ENCODE measurements around the gene P2RY13.
A peak's percentile ranks its signal among the peaks of the same experiment; 100 is the strongest.

The P2RY13 gene

GRCh38 chr3:151309566-151309965 lies 19.8 kb downstream of the P2RY13 start:
- H3K23ac ChIP-seq (ENCODE audit: low read length in 2 of 2), result no peak overlapping the region
- H3K14ac ChIP-seq (ENCODE audit: low read length in 2 of 2), result peak overlapping the region in 1 of 2 experiments; percentile 38
- peak overlapping the region in 1 of 2 experiments; percentile 66 for H2BK12ac ChIP-seq (ENCODE audit: low read length in 2 of 2)
- no peak overlapping the region for H4K91ac ChIP-seq (ENCODE audit: low read length)
- no peaks in the 10 kb centered on the region for H3K9me3 ChIP-seq (ENCODE audit: control insufficient read depth, low read length)
- no peaks in the 10 kb centered on the region for H3K79me1 ChIP-seq (replicated peaks; ENCODE audit: low read length, poor library complexity, severe bottlenecking)
- no peak overlapping the region for H3K9ac ChIP-seq (ENCODE audit: low read length)
- H3K4me3 ChIP-seq (ENCODE audit: insufficient read depth in 1 of 2, low read depth in 1 of 2, low read length in 2 of 2), result no peak overlapping the region
- no peak overlapping the region for H4K8ac ChIP-seq (ENCODE audit: low read length)
- no peak overlapping the region for H2BK5ac ChIP-seq (ENCODE audit: low read depth, low read length, poor library complexity, severe bottlenecking)
- no peak overlapping the region for H3K27ac ChIP-seq (ENCODE audit: low read length, poor library complexity, severe bottlenecking)
- DNase-seq, result no peak
- 100% methylated on average over 2 of the region's 2 CpGs for WGBS
- no peak overlapping the region for H2BK120ac ChIP-seq (ENCODE audit: low read depth, low read length)
- H2AK5ac ChIP-seq (ENCODE audit: low read length, severe bottlenecking), result no peak overlapping the region
- peaks cover 8% of the 10 kb centered on the region for H3K4me1 ChIP-seq (ENCODE audit: control insufficient read depth, insufficient read depth, low read depth, low read length)
- no peaks in the 10 kb centered on the region for H3K27me3 ChIP-seq (ENCODE audit: control insufficient read depth in 1 of 2, insufficient read depth in 1 of 2, low read length in 2 of 2)
- H2AFZ ChIP-seq (ENCODE audit: low read depth, low read length), result no peak overlapping the region
- H3K4ac ChIP-seq (ENCODE audit: low read depth in 1 of 2, low read length in 2 of 2), result no peak overlapping the region
- no peak overlapping the region for H3K18ac ChIP-seq (ENCODE audit: low read depth in 1 of 2, low read length in 2 of 2)
- no peak overlapping the region for H2BK15ac ChIP-seq (ENCODE audit: low read depth, poor library complexity, severe bottlenecking)
- H3K36me3 ChIP-seq (ENCODE audit: control insufficient read depth in 1 of 2, insufficient read depth in 2 of 2, low read depth in 1 of 2, low read length in 2 of 2), result no peaks in the 10 kb centered on the region
- no peak overlapping the region for H3K4me2 ChIP-seq (ENCODE audit: low read length, poor library complexity, severe bottlenecking)

GRCh38 chr3:151307583-151308488 lies 21.5 kb downstream of the P2RY13 start:
- H2AK5ac ChIP-seq (ENCODE audit: low read length, severe bottlenecking), result peak overlapping the region; percentile 81
- no peaks in the 10 kb centered on the region for H3K79me1 ChIP-seq (replicated peaks; ENCODE audit: low read length, poor library complexity, severe bottlenecking)
- no peaks in the 10 kb centered on the region for H3K9me3 ChIP-seq (ENCODE audit: control insufficient read depth, low read length)
- no peak overlapping the region for H3K23ac ChIP-seq (ENCODE audit: low read length in 2 of 2)
- peaks cover 12% of the 10 kb centered on the region for H3K4me1 ChIP-seq (ENCODE audit: control insufficient read depth, insufficient read depth, low read depth, low read length)
- H3K27me3 ChIP-seq (ENCODE audit: control insufficient read depth in 1 of 2, insufficient read depth in 1 of 2, low read length in 2 of 2), result no peaks in the 10 kb centered on the region
- H2BK120ac ChIP-seq (ENCODE audit: low read depth, low read length), result no peak overlapping the region
- WGBS, result no CpG with 5 or more reads among the region's 1 CpG
- H2AFZ ChIP-seq (ENCODE audit: low read depth, low read length), result no peak overlapping the region
- H2BK12ac ChIP-seq (ENCODE audit: low read length in 2 of 2), result peak overlapping the region in 1 of 2 experiments; percentile 29
- no peaks in the 10 kb centered on the region for H3K36me3 ChIP-seq (ENCODE audit: control insufficient read depth in 1 of 2, insufficient read depth in 2 of 2, low read depth in 1 of 2, low read length in 2 of 2)
- H3K18ac ChIP-seq (ENCODE audit: low read depth in 1 of 2, low read length in 2 of 2), result peak overlapping the region in 1 of 2 experiments; percentile 8
- peak overlapping the region; percentile 42 for H3K9ac ChIP-seq (ENCODE audit: low read length)
- H3K4ac ChIP-seq (ENCODE audit: low read depth in 1 of 2, low read length in 2 of 2), result peak overlapping the region in 1 of 2 experiments; percentile 55
- H4K91ac ChIP-seq (ENCODE audit: low read length), result no peak overlapping the region
- H3K27ac ChIP-seq (ENCODE audit: low read length, poor library complexity, severe bottlenecking), result peak overlapping the region; percentile 18
- H3K4me2 ChIP-seq (ENCODE audit: low read length, poor library complexity, severe bottlenecking), result no peak overlapping the region
- no peak overlapping the region for H4K8ac ChIP-seq (ENCODE audit: low read length)
- no peak for DNase-seq
- H2BK5ac ChIP-seq (ENCODE audit: low read depth, low read length, poor library complexity, severe bottlenecking), result no peak overlapping the region
- no peak overlapping the region for H3K14ac ChIP-seq (ENCODE audit: low read length in 2 of 2)
- no peak overlapping the region for H2BK15ac ChIP-seq (ENCODE audit: low read depth, poor library complexity, severe bottlenecking)
- H3K4me3 ChIP-seq (ENCODE audit: insufficient read depth in 1 of 2, low read depth in 1 of 2, low read length in 2 of 2), result no peak overlapping the region

- no peak overlapping the region for H3K4me2 ChIP-seq (ENCODE audit: low read length, poor library complexity, severe bottlenecking)
- H4K8ac ChIP-seq (ENCODE audit: low read length), result no peak overlapping the region
- peaks cover 12% of the 10 kb centered on the region for H3K4me1 ChIP-seq (ENCODE audit: control insufficient read depth, insufficient read depth, low read depth, low read length)
- H3K4me3 ChIP-seq (ENCODE audit: insufficient read depth in 1 of 2, low read depth in 1 of 2, low read length in 2 of 2), result no peak overlapping the region
- no peak overlapping the region for H3K27ac ChIP-seq (ENCODE audit: low read length, poor library complexity, severe bottlenecking)
- DNase-seq, result no peak
- H3K23ac ChIP-seq (ENCODE audit: low read length in 2 of 2), result no peak overlapping the region
- H3K36me3 ChIP-seq (ENCODE audit: control insufficient read depth in 1 of 2, insufficient read depth in 2 of 2, low read depth in 1 of 2, low read length in 2 of 2), result no peaks in the 10 kb centered on the region
- H3K9me3 ChIP-seq (ENCODE audit: control insufficient read depth, low read length), result no peaks in the 10 kb centered on the region
- no peak overlapping the region for H2AK5ac ChIP-seq (ENCODE audit: low read length, severe bottlenecking)
- no peak overlapping the region for H3K4ac ChIP-seq (ENCODE audit: low read depth in 1 of 2, low read length in 2 of 2)
- no peak overlapping the region for H3K9ac ChIP-seq (ENCODE audit: low read length)
- no peaks in the 10 kb centered on the region for H3K27me3 ChIP-seq (ENCODE audit: control insufficient read depth in 1 of 2, insufficient read depth in 1 of 2, low read length in 2 of 2)
- no peak overlapping the region for H3K18ac ChIP-seq (ENCODE audit: low read depth in 1 of 2, low read length in 2 of 2)
- no peak overlapping the region for H2BK12ac ChIP-seq (ENCODE audit: low read length in 2 of 2)
- H2BK120ac ChIP-seq (ENCODE audit: low read depth, low read length), result no peak overlapping the region
- no peaks in the 10 kb centered on the region for H3K79me1 ChIP-seq (replicated peaks; ENCODE audit: low read length, poor library complexity, severe bottlenecking)
- H4K91ac ChIP-seq (ENCODE audit: low read length), result no peak overlapping the region
- no peak overlapping the region for H3K14ac ChIP-seq (ENCODE audit: low read length in 2 of 2)
- no peak overlapping the region for H2BK15ac ChIP-seq (ENCODE audit: low read depth, poor library complexity, severe bottlenecking)
- H2AFZ ChIP-seq (ENCODE audit: low read depth, low read length), result no peak overlapping the region
- no peak overlapping the region for H2BK5ac ChIP-seq (ENCODE audit: low read depth, low read length, poor library complexity, severe bottlenecking)
These were observed 22.2 kb downstream of the P2RY13 start for GRCh38 chr3:151307131-151307530.

GRCh38 chr3:151306168-151306810 lies 23.1 kb downstream of the P2RY13 start:
- peak overlapping the region; percentile 5 for H4K91ac ChIP-seq (ENCODE audit: low read length)
- H2BK5ac ChIP-seq (ENCODE audit: low read depth, low read length, poor library complexity, severe bottlenecking), result no peak overlapping the region
- H2BK15ac ChIP-seq (ENCODE audit: low read depth, poor library complexity, severe bottlenecking), result no peak overlapping the region
- H3K18ac ChIP-seq (ENCODE audit: low read depth in 1 of 2, low read length in 2 of 2), result peak overlapping the region in 1 of 2 experiments; percentile 0
- peaks cover 12% of the 10 kb centered on the region for H3K4me1 ChIP-seq (ENCODE audit: control insufficient read depth, insufficient read depth, low read depth, low read length)
- H3K4ac ChIP-seq (ENCODE audit: low read depth in 1 of 2, low read length in 2 of 2), result no peak overlapping the region
- H3K9ac ChIP-seq (ENCODE audit: low read length), result no peak overlapping the region
- no peaks in the 10 kb centered on the region for H3K36me3 ChIP-seq (ENCODE audit: control insufficient read depth in 1 of 2, insufficient read depth in 2 of 2, low read depth in 1 of 2, low read length in 2 of 2)
- H3K9me3 ChIP-seq (ENCODE audit: control insufficient read depth, low read length), result no peaks in the 10 kb centered on the region
- H2AK5ac ChIP-seq (ENCODE audit: low read length, severe bottlenecking), result peak overlapping the region; percentile 24
- no peak overlapping the region for H3K4me3 ChIP-seq (ENCODE audit: insufficient read depth in 1 of 2, low read depth in 1 of 2, low read length in 2 of 2)
- H3K27me3 ChIP-seq (ENCODE audit: control insufficient read depth in 1 of 2, insufficient read depth in 1 of 2, low read length in 2 of 2), result no peaks in the 10 kb centered on the region
- no peak overlapping the region for H2BK120ac ChIP-seq (ENCODE audit: low read depth, low read length)
- H3K27ac ChIP-seq (ENCODE audit: low read length, poor library complexity, severe bottlenecking), result peak overlapping the region; percentile 94
- peak overlapping the region; percentile 4 for H4K8ac ChIP-seq (ENCODE audit: low read length)
- peak overlapping the region in 1 of 2 experiments; percentile 16 for H2BK12ac ChIP-seq (ENCODE audit: low read length in 2 of 2)
- no peak overlapping the region for H3K23ac ChIP-seq (ENCODE audit: low read length in 2 of 2)
- H3K79me1 ChIP-seq (replicated peaks; ENCODE audit: low read length, poor library complexity, severe bottlenecking), result no peaks in the 10 kb centered on the region
- no peak overlapping the region for H3K4me2 ChIP-seq (ENCODE audit: low read length, poor library complexity, severe bottlenecking)
- no peak for DNase-seq
- 87% methylated on average over 6 of the region's 6 CpGs for WGBS
- no peak overlapping the region for H2AFZ ChIP-seq (ENCODE audit: low read depth, low read length)
- no peak overlapping the region for H3K14ac ChIP-seq (ENCODE audit: low read length in 2 of 2)

Measured in mesenchymal stem cell (in vitro differentiated cells and primary cell).